GM08714 (cell line): ENCODE results near the gene COMMD1.
"Not testable (repeated sequence)": the region's sequence is repeated elsewhere in the genome, so short reads cannot be mapped to it uniquely, and the experiment has no call there.

Source experiments
- H3K4me3 ChIP-seq: fragments of 200-500 bp; sonication (Bioruptor generic); 2 replicates; pipeline ENCODE4 v1.5.1; 2014; ENCODE audit warnings: mild to moderate bottlenecking, low read length, inconsistent platforms
- ZNF274 ChIP-seq: IDR thresholded peaks from 2 replicates; pipeline ENCODE4 v1.6.1; 2012; ENCODE audit warnings: mild to moderate bottlenecking, low read depth, low read length

COMMD1 gene

GRCh38 chr2:61948661-61949457, 43.4 kb downstream of the COMMD1 start:
- no peak for TF ChIP-seq ZNF274
- no peak overlapping the region for H3K4me3 ChIP-seq

- TF ChIP-seq ZNF274, result no peak
Observed at GRCh38 chr2:61949458-61949713, 43.9 kb downstream of the COMMD1 start.

GRCh38 chr2:61949714-61950560, 44.5 kb downstream of the COMMD1 start:
- TF ChIP-seq ZNF274, result no peak
- no peak overlapping the region for H3K4me3 ChIP-seq

More at GRCh38 chr2:61949458-61949713, 43.9 kb downstream of the COMMD1 start:
- H3K4me3 ChIP-seq, result no peak overlapping the region

GRCh38 chr2:61950571-61951315, 45.3 kb downstream of the COMMD1 start:
- no peak for TF ChIP-seq ZNF274
- no peak overlapping the region for H3K4me3 ChIP-seq

GRCh38 chr2:61951881-61952280, 46.4 kb downstream of the COMMD1 start:
- no peak for TF ChIP-seq ZNF274
- H3K4me3 ChIP-seq, result no peak overlapping the region

GRCh38 chr2:61952288-61952687, 46.8 kb downstream of the COMMD1 start:
- TF ChIP-seq ZNF274, result no peak
- no peak overlapping the region for H3K4me3 ChIP-seq

- H3K4me3 ChIP-seq, result not testable (repeated sequence)
Observed at GRCh38 chr2:61954856-61955255, 49.4 kb downstream of the COMMD1 start.

- TF ChIP-seq ZNF274, result no peak
- no peak overlapping the region for H3K4me3 ChIP-seq
Observed at GRCh38 chr2:61959381-61960293, 54.2 kb downstream of the COMMD1 start.

- TF ChIP-seq ZNF274, result no peak
- no peak overlapping the region for H3K4me3 ChIP-seq
Observed at GRCh38 chr2:61961231-61961901, 55.9 kb downstream of the COMMD1 start.

GRCh38 chr2:61962095-61962984, 56.9 kb downstream of the COMMD1 start:
- TF ChIP-seq ZNF274, result no peak
- no peak overlapping the region for H3K4me3 ChIP-seq

GRCh38 chr2:61966087-61966727, 60.7 kb downstream of the COMMD1 start:
- no peak for TF ChIP-seq ZNF274
- H3K4me3 ChIP-seq, result no peak overlapping the region

GRCh38 chr2:61967262-61967661, 61.8 kb downstream of the COMMD1 start:
- no peak overlapping the region for H3K4me3 ChIP-seq
- no peak for TF ChIP-seq ZNF274
